Left renal pelvis (tissue), 4 donors: ENCODE results near the gene PSTPIP1. TPM values are rescaled to one million over a fixed set of nuclear protein-coding genes. Genes with fewer than 3 reads are reported as not detected.

Source experiments
- DNase-seq, 4 donors: peaks; one replicate each; pipeline ENCODE4 v3.0.0-alpha.2; 2013; ENCODE audit warnings: low read depth in 4 of 4, low spot score in 3 of 4
- polyA plus RNA-seq, 4 donors: library from polyadenylated mRNA; unstranded; fragments of 120-200 nt; gene quantifications; one replicate each; pipeline ENCODE4 v1.2.1, GENCODE V29; 2013; ENCODE audit not compliant: insufficient read length in 4 of 4

The PSTPIP1 gene
- polyA plus RNA-seq, 4 donors = 0.73 to 2.2 (median 1.3) TPM

GRCh38 chr15:76976572-76977270 lies 18.2 kb upstream of the PSTPIP1 start:
- no peak for DNase-seq

- no peak for DNase-seq
Measured at GRCh38 chr15:76978522-76979330, 16.2 kb upstream of the PSTPIP1 start.

GRCh38 chr15:76979331-76979925 lies 15.5 kb upstream of the PSTPIP1 start:
- no peak for DNase-seq

GRCh38 chr15:76979996-76980520 lies 14.9 kb upstream of the PSTPIP1 start:
- DNase-seq = no peak

- DNase-seq = no peak
Measured at GRCh38 chr15:76982356-76982755, 12.6 kb upstream of the PSTPIP1 start.

GRCh38 chr15:76982756-76983155 lies 12.2 kb upstream of the PSTPIP1 start:
- DNase-seq = no peak

- no peak for DNase-seq
Measured at GRCh38 chr15:76983590-76984375, 11.1 kb upstream of the PSTPIP1 start.

GRCh38 chr15:76986743-76987142 lies 8.2 kb upstream of the PSTPIP1 start:
- DNase-seq = no peak

- no peak for DNase-seq
Measured at GRCh38 chr15:76987276-76987675, 7.7 kb upstream of the PSTPIP1 start.

GRCh38 chr15:76987896-76988860 lies 6.7 kb upstream of the PSTPIP1 start:
- DNase-seq = no peak

GRCh38 chr15:76988867-76989780 lies 5.8 kb upstream of the PSTPIP1 start:
- no peak for DNase-seq

GRCh38 chr15:76991048-76991447 lies 3.9 kb upstream of the PSTPIP1 start:
- DNase-seq = no peak

- no peak for DNase-seq
Measured at GRCh38 chr15:76991741-76992645, 2.9 kb upstream of the PSTPIP1 start.

GRCh38 chr15:76993114-76993725 lies 1.7 kb upstream of the PSTPIP1 start:
- no peak for DNase-seq

- DNase-seq = no peak
Measured at GRCh38 chr15:76994001-76994400, 925 bp upstream of the PSTPIP1 start.

GRCh38 chr15:76994496-76994895 lies 430 bp upstream of the PSTPIP1 start:
- no peak for DNase-seq

- no peak for DNase-seq
Measured at GRCh38 chr15:76996076-76996525, 1.2 kb downstream of the PSTPIP1 start.
